Calu3 (cell line): ENCODE measurements around the gene OXGR1. TPM values are rescaled to one million over a fixed set of nuclear protein-coding genes. Genes with fewer than 3 reads are reported as not detected.

Source experiments
- Bru-seq: library from RNA; stranded (reverse); fragments of 400-500 nt; gene quantifications from one replicate; lab custom pipeline; 2021; lab: Mats Ljungman, UMichigan
- BruChase-seq, 2 experiments: library from RNA; stranded (reverse); fragments of 400-500 nt; gene quantifications; one replicate each; lab custom pipeline; 2021; lab: Mats Ljungman, UMichigan
- BruUV-seq: library from RNA; stranded (reverse); fragments of 400-500 nt; replicated peaks from 2 replicates; lab custom pipeline; 2021; lab: Mats Ljungman, UMichigan
- CTCF ChIA-PET: fragments of 300-600 bp; sonication (Branson Sonifier 250); formaldehyde crosslinking; loops from one replicate; lab custom pipeline; 2022; ENCODE audit warnings: antibody characterized with exemption; lab: Charles Lee
- DNase-seq: peaks from one replicate; pipeline ENCODE4 v3.0.0; 2022
- H3K27ac Mint-ChIP-seq: one replicate; pipeline ENCODE4 v1.8.0; 2022; ENCODE audit warnings: mixed read lengths; ENCODE audit not compliant: unreplicated experiment
- H3K27me3 Mint-ChIP-seq: one replicate; pipeline ENCODE4 v1.8.0; 2022; ENCODE audit warnings: mixed read lengths; ENCODE audit not compliant: unreplicated experiment
- H3K36me3 Mint-ChIP-seq: one replicate; pipeline ENCODE4 v1.8.0; 2022; ENCODE audit warnings: mild to moderate bottlenecking, moderate library complexity, mixed read lengths; ENCODE audit not compliant: insufficient read depth, unreplicated experiment
- H3K4me1 Mint-ChIP-seq: one replicate; pipeline ENCODE4 v1.8.0; 2022; ENCODE audit warnings: mild to moderate bottlenecking, low read depth, mixed read lengths; ENCODE audit not compliant: unreplicated experiment
- H3K4me3 Mint-ChIP-seq: one replicate; pipeline ENCODE4 v1.8.0; 2022; ENCODE audit warnings: mild to moderate bottlenecking, low read depth, moderate library complexity, mixed read lengths; ENCODE audit not compliant: unreplicated experiment
- H3K9me3 Mint-ChIP-seq: one replicate; pipeline ENCODE4 v1.8.0; 2022; ENCODE audit warnings: low read depth, mixed read lengths; ENCODE audit not compliant: unreplicated experiment
- intact Hi-C: fragments of 100-400 bp; cut with micrococcal nuclease; formaldehyde crosslinking; loops from one replicate; pipeline ENCODE4 v1.10.0; 2022; ENCODE audit not compliant: unreplicated experiment
- long read RNA-seq: library from polyadenylated mRNA; stranded (forward); transcript quantifications from one replicate; pipeline ENCODE4 v2.0.0, GENCODE V29; 2022
- total RNA-seq: library from RNA; stranded (reverse); gene quantifications from 2 replicates; pipeline ENCODE4 v1.2.3, GENCODE V29; 2022
- TF ChIP-seq, protein P1 (sequence below): fragments of 200-600 bp; IDR thresholded peaks from one replicate; pipeline ENCODE4 v1.8.0; 2022; ENCODE audit warnings: antibody characterized with exemption; ENCODE audit not compliant: unreplicated experiment

OXGR1 gene
- total RNA-seq, result 0.40 TPM in 1 of 2 replicates, not detected in the other
- percentile 16 among the genes with signal in this experiment for Bru-seq, nascent RNA
- BruChase-seq, experiment 1, labeled RNA remaining after a 6-hour chase, result percentile 14 among the genes with signal in this experiment
- BruChase-seq, experiment 2, labeled RNA remaining after a 2-hour chase, result percentile 27 among the genes with signal in this experiment
- long read RNA-seq, result 0 reads

GRCh38 chr13:96994017-96994857 is at the start of gene OXGR1:
OXGR1 (minus strand) TSS chr13:96994476; CDS start chr13:96987759, 6,717 bp downstream.
- CTCF ChIA-PET, result no interaction called here
- intact Hi-C loops, result no loop called here
- Mint-ChIP-seq H3K27ac (no peak within 1 kb of the TSS), H3K9me3 (no peaks in the 10 kb centered on the region), H3K4me1 (no peaks in the 10 kb centered on the region), H3K36me3 (no peaks in the 10 kb centered on the region), H3K27me3 (peaks cover 20% of the 10 kb centered on the region), H3K4me3 (peak within 1 kb of the TSS; percentile 58)
- no peak for DNase-seq
- no TSS peak for BruUV-seq
- TF ChIP-seq, protein P1, sequence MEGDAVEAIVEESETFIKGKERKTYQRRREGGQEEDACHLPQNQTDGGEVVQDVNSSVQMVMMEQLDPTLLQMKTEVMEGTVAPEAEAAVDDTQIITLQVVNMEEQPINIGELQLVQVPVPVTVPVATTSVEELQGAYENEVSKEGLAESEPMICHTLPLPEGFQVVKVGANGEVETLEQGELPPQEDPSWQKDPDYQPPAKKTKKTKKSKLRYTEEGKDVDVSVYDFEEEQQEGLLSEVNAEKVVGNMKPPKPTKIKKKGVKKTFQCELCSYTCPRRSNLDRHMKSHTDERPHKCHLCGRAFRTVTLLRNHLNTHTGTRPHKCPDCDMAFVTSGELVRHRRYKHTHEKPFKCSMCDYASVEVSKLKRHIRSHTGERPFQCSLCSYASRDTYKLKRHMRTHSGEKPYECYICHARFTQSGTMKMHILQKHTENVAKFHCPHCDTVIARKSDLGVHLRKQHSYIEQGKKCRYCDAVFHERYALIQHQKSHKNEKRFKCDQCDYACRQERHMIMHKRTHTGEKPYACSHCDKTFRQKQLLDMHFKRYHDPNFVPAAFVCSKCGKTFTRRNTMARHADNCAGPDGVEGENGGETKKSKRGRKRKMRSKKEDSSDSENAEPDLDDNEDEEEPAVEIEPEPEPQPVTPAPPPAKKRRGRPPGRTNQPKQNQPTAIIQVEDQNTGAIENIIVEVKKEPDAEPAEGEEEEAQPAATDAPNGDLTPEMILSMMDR, result no peak

- no peaks in the 10 kb centered on the region for H3K9me3 Mint-ChIP-seq
- no peak overlapping the region for H3K4me3 Mint-ChIP-seq
- TF ChIP-seq, protein P1, result no peak
- no peak overlapping the region for H3K27ac Mint-ChIP-seq
- CTCF ChIA-PET, result no interaction called here
- no TSS peak for BruUV-seq
- DNase-seq, result no peak
- intact Hi-C loops, result no loop called here
- H3K4me1 Mint-ChIP-seq, result no peaks in the 10 kb centered on the region
- peaks cover 4% of the 10 kb centered on the region for H3K36me3 Mint-ChIP-seq
- H3K27me3 Mint-ChIP-seq, result no peaks in the 10 kb centered on the region
These were observed 49.0 kb upstream of the OXGR1 start for GRCh38 chr13:97043302-97043701.

DNA sequence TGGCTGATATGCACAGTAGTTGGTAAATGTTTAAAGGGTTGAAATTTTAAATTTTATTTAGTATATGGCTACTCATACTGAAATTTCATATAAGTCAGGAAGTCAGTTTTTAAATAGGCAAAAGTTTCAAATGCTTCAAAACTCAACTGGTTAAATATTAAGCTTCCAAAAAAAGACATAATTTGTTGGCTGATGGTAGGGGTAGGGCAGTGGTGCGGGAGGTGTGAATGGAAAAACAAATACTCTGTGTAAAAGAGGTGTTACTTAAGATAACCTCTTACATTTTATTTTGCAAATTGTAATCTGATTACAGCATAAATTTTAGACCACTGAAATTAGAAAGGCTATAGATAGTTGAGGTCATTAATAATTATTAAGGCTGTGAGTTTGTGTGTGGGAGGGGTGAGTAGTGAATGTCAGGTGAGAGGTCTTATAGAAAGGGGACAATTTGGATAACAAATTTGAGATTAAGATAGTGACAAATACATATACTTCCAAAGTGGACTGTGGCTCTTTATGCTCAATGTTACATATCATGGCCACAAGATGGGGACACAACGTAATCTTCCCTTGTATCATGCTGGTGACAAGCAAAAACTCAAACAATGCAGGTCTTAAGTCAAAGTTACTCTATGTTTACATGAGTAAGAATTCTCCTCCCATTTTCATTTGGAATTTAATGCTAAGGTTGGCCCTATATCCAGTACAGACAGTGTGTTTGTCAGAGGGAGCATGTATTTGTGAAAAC is 36.6 kb upstream of the OXGR1 start:
- DNase-seq, result no peak
- intact Hi-C loops, result loop anchor here (1.0 to 10.0 kb wide), 3 partner anchors 54 to 326 kb away; no protein-coding TSS in a partner anchor
- no peaks in the 10 kb centered on the region for H3K36me3 Mint-ChIP-seq

More for the DNA sequence above, 36.6 kb upstream of the OXGR1 start:
- Mint-ChIP-seq H3K27me3 (no peaks in the 10 kb centered on the region), H3K9me3 (no peaks in the 10 kb centered on the region), H3K4me3 (no peak overlapping the region), H3K27ac (no peak overlapping the region), H3K4me1 (no peaks in the 10 kb centered on the region)
- TF ChIP-seq, protein P1, result no peak
- CTCF ChIA-PET, result no interaction called here
- no TSS peak for BruUV-seq
